Hepatocyte (in vitro differentiated cells): ENCODE data around the gene YEATS2.

ENCODE experiments used
- EZH2phosphoT487 ChIP-seq: fragments of 200-600 bp; sonication (generic); IDR thresholded peaks from one replicate; pipeline ENCODE4 v1.6.1; 2018; ENCODE audit warnings: antibody characterized with exemption, mild to moderate bottlenecking, low read depth, moderate library complexity; ENCODE audit not compliant: unreplicated experiment, severe bottlenecking
- TF ChIP-seq, protein P1 (sequence below): fragments of 200-600 bp; sonication (generic); IDR thresholded peaks from 2 replicates; pipeline ENCODE4 v1.5.1; 2016; ENCODE audit warnings: antibody characterized with exemption, mild to moderate bottlenecking; ENCODE audit not compliant: poor library complexity

DNA sequence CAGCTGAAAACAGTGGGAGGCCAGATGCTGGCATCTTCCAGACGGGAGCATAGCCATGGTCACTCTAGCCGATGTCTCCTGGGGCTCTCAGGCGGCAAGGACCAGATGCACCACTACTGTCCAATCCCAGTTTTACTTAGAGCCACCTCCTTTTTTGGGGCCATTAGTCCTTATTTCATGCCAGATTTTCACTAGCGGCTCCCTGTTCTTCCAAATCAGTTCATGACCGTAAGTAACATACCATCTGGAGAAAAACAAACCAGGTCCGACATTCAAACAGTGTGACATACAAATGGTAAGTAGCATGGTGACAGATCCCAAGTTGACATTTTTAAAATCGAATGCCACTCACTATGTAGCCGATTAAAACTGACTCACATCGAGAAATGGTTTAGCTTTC is 131.9 kb downstream of the YEATS2 start:
- TF ChIP-seq, protein P1, sequence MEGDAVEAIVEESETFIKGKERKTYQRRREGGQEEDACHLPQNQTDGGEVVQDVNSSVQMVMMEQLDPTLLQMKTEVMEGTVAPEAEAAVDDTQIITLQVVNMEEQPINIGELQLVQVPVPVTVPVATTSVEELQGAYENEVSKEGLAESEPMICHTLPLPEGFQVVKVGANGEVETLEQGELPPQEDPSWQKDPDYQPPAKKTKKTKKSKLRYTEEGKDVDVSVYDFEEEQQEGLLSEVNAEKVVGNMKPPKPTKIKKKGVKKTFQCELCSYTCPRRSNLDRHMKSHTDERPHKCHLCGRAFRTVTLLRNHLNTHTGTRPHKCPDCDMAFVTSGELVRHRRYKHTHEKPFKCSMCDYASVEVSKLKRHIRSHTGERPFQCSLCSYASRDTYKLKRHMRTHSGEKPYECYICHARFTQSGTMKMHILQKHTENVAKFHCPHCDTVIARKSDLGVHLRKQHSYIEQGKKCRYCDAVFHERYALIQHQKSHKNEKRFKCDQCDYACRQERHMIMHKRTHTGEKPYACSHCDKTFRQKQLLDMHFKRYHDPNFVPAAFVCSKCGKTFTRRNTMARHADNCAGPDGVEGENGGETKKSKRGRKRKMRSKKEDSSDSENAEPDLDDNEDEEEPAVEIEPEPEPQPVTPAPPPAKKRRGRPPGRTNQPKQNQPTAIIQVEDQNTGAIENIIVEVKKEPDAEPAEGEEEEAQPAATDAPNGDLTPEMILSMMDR, result no peak
- TF ChIP-seq EZH2phosphoT487, result no peak
